ENCODE data around the gene LYZL4. TPM values are rescaled to one million over a fixed set of nuclear protein-coding genes. Genes with fewer than 3 reads are reported as not detected.

LYZL4 gene
- total RNA-seq, 4 donors from 2014 or later, result not detected

GRCh38 chr3:42347928-42348327, 62.5 kb downstream of the LYZL4 start:
- Histone ChIP-seq H3K36me3 (no peaks in the 10 kb centered on the region), H3K27me3 (no peaks in the 10 kb centered on the region), H3K4me1 (no peaks in the 10 kb centered on the region), H3K27ac (no peak overlapping the region), H3K9me3 (no peaks in the 10 kb centered on the region), H3K4me3 (no peak overlapping the region)
- no peak for TF ChIP-seq CTCF (IDR thresholded peaks at IDR 0.05)
- no peak for TF ChIP-seq EP300 (IDR thresholded peaks at IDR 0.05)
- no peak for DNase-seq (ENCODE audit: low spot score in 2 of 2)
- 85% methylated on average over 2 of the region's 2 CpGs for WGBS

Other genes starting within 250 kb of the LYZL4 start
- 1 to 10 TPM in 1 of 4 donors, not detected in 3; 1.3 TPM for gene CCK, start 144.4 kb downstream of the LYZL4 start, total RNA-seq
- 100 to 1,000 TPM in 1 of 4 donors, 10 to 100 TPM in 3; 39.8 to 148 (median 74.3) TPM for gene VIPR1, start 92.0 kb upstream of the LYZL4 start, total RNA-seq
- gene SEC22C, start 171.4 kb upstream of the LYZL4 start, total RNA-seq, result 10 to 100 TPM; 22.4 to 44.4 (median 28.5) TPM
- 10 to 100 TPM; 15.8 to 30.9 (median 23.9) TPM for gene SS18L2, start 180.2 kb upstream of the LYZL4 start, total RNA-seq
- 100 to 1,000 TPM in 1 of 4 donors, 10 to 100 TPM in 3; 47.7 to 328 (median 66.8) TPM for gene NKTR, start 190.1 kb upstream of the LYZL4 start, total RNA-seq
- gene ZBTB47, start 243.1 kb upstream of the LYZL4 start, total RNA-seq, result 10 to 100 TPM; 17.9 to 36.1 (median 20.7) TPM